AG09319 (cell line): Measurements from ENCODE around the gene BOLA1.
"Not testable (repeated sequence)": the region's sequence is repeated elsewhere in the genome, so short reads cannot be mapped to it uniquely, and the experiment has no call there.

Source experiments
- DNase-seq: peaks from one replicate; pipeline ENCODE4 v3.0.0-alpha.2; 2010; ENCODE audit warnings: low read depth; ENCODE audit errors: extremely low read depth
- CTCF ChIP-seq: IDR thresholded peaks from 2 replicates; pipeline ENCODE4 v1.5.1; 2011; ENCODE audit warnings: low read depth, mild to moderate bottlenecking, inconsistent platforms, low read length, moderate library complexity

The BOLA1 gene

GRCh38 chr1:149899460-149900284 lies at the start of gene BOLA1:
TSS of gene BOLA1 (plus strand) at chr1:149899568. CDS start at chr1:149900060, 492 bp downstream.
- TF ChIP-seq CTCF = no peak
- no peak for DNase-seq

- TF ChIP-seq CTCF = no peak
- no peak for DNase-seq
These were observed 49.4 kb upstream of the BOLA1 start for GRCh38 chr1:149849947-149850360.

GRCh38 chr1:149850732-149851345 lies 48.5 kb upstream of the BOLA1 start:
- DNase-seq = not testable (repeated sequence)

- DNase-seq = not testable (repeated sequence)
These were observed 47.7 kb upstream of the BOLA1 start for GRCh38 chr1:149851585-149852213.

GRCh38 chr1:149852263-149852662 lies 47.1 kb upstream of the BOLA1 start:
- DNase-seq = not testable (repeated sequence)

GRCh38 chr1:149860271-149860670 lies 39.1 kb upstream of the BOLA1 start:
- DNase-seq = not testable (repeated sequence)

- not testable (repeated sequence) for DNase-seq
These were observed 38.5 kb upstream of the BOLA1 start for GRCh38 chr1:149860684-149861496.

- DNase-seq = not testable (repeated sequence)
These were observed 37.8 kb upstream of the BOLA1 start for GRCh38 chr1:149861497-149862054.

- DNase-seq = not testable (repeated sequence)
These were observed 32.5 kb upstream of the BOLA1 start for GRCh38 chr1:149866887-149867286.

- not testable (repeated sequence) for DNase-seq
These were observed 26.3 kb upstream of the BOLA1 start for GRCh38 chr1:149873060-149873459.

GRCh38 chr1:149877211-149877946 lies 22.0 kb upstream of the BOLA1 start:
- no peak for TF ChIP-seq CTCF
- no peak for DNase-seq
